SH-SY5Y (cell line): ENCODE data around the gene CACNA1H.

ENCODE experiments used
- GATA2 ChIP-seq: IDR thresholded peaks from 2 replicates; pipeline ENCODE4 v1.6.1; 2011; ENCODE audit warnings: mild to moderate bottlenecking, low read depth, low read length
- GATA3 ChIP-seq: IDR thresholded peaks from 2 replicates; pipeline ENCODE4 v1.6.1; 2011; ENCODE audit warnings: low read depth, mild to moderate bottlenecking, low read length, moderate library complexity

DNA sequence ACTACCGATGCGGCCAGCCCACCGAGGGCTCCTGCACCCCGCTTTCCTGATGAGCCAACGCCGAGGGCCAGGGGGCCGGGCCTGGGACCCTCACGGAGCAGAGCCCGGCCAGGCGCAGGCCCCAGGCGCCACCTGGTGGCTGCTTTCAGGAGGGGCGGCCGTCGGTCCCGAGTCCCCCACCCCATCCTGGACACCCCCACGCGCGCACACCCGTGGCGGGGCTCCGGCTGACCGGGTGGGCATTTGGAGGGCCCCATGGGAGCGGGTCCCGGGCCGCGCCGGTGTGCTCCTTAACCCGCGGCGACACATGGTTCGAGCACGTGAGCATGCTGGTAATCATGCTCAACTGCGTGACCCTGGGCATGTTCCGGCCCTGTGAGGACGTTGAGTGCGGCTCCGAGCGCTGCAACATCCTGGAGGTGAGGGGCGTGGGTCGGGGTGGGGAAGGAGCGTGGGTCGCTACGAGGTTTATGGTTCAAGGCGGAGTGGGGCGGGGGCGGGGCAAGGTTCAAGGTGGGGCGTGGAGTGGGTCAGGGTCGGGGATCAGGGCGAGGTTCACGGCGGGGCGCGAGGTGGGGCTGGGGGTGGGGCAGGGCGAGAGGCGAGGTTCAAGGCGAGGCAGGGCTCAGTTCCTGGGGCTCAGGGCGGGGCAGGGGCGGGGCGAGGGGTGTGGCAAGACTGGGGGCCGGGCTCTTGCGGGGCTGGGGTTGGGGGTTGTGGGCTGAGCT, 41.9 kb downstream of the CACNA1H start:
- TF ChIP-seq GATA2: no peak
- no peak for TF ChIP-seq GATA3
